ENCODE data around the gene MLF2.

Gene MLF2

GRCh38 chr12:6767353-6768319 is 14.7 kb upstream of the MLF2 start:
- CTCF ChIA-PET: interaction anchor here (0.7 to 8.7 kb wide), 27 partner anchors 8 to 172 kb away, joined by 3 to 222 read pairs (median 5); partner anchors contain the start of genes CDCA3, COPS7A and MLF2
- POLR2A ChIA-PET: interaction anchor here (0.6 to 3.2 kb wide), 15 partner anchors 10 to 298 kb away, joined by 3 to 78 read pairs (median 7); partner anchors contain the start of genes CDCA3, COPS7A, GPR162 and MLF2
- TF ChIP-seq CTCF (IDR thresholded peaks at IDR 0.05; ENCODE audit: insufficient read depth, low read length, missing control alignments): no peak

GRCh38 chr12:6766651-6767349 is 13.9 kb upstream of the MLF2 start:
- H3K4me3 ChIP-seq (ENCODE audit: low read depth, low read length): peak overlapping the region; percentile 93
- no peak for DNase-seq (ENCODE audit: low read depth, low spot score)
- TF ChIP-seq CTCF (IDR thresholded peaks at IDR 0.05; ENCODE audit: insufficient read depth, low read length, missing control alignments): peak; percentile 64
- ChIA-PET CTCF (interaction anchor here (0.7 to 8.7 kb wide), 35 partner anchors 9 to 207 kb away, joined by 3 to 222 read pairs (median 4); partner anchors contain the start of genes CDCA3, COPS7A and MLF2), POLR2A (interaction anchor here (0.6 to 3.2 kb wide), 18 partner anchors 11 to 297 kb away, joined by 3 to 78 read pairs (median 5); partner anchors contain the start of genes CDCA3, COPS7A, GPR162 and MLF2)

More at GRCh38 chr12:6767353-6768319, 14.7 kb upstream of the MLF2 start:
- H3K4me3 ChIP-seq (ENCODE audit: low read depth, low read length): peak overlapping the region; percentile 93
- no peak for DNase-seq (ENCODE audit: low read depth, low spot score)

DNA sequence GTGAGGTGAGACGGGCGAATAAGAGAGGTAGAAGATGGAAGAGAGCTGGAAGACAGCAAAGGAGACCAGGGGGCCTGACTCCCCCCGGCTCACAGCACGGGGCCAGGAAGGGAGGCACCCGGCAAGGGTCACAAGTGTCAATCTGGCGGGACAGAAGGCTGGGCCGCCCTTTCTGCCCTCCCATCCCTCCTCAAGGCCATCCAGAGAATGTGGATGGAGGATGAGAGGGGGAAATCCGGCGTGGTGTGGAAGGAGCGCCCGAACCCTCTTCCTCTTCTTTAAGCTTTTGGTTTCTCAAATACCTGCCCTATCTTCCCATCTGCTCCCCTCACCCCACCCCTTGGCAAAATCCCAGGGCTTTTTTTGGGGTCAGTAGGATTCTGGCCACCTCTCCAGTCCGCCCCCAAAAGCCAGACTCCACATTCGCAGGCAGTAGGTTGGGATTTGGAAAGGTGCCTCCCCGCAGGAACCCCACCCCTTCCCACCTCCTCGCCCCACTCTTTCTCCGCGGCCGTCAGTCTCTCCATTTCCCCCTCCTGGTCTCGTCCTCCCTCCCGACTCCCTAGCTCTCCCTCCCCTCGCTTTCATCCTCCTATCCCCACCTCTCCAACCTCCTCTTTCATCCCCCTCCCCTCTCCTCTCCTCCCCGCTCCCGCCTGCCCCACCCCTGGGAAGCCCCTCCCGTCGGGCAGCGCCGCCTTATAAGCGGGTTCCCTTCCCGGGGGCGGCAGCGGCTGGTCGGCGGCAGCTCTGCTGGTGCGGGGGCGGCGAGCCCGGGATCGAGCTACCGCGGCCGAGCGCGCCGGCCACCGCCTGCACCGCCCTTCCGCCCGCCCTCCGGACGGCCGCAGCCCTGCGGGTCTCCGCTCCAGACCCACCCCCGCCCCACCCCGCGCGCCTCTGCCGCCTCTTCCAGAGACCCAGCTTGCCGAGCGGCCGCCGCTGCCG is 13.0 kb upstream of the MLF2 start, which contains the start of gene PTMS:
TSS of gene PTMS (plus strand) at position 730 of the 948 bp plus-strand sequence. CDS start 343 bp downstream, outside the sequence.
- CTCF ChIA-PET: interaction anchor here (0.6 to 8.7 kb wide), 32 partner anchors 8 to 207 kb away, joined by 3 to 222 read pairs (median 4); partner anchors contain the start of genes CD4, CDCA3, COPS7A and MLF2
- no peak for DNase-seq (ENCODE audit: low read depth, low spot score)

GRCh38 chr12:6765048-6765633 is 12.2 kb upstream of the MLF2 start:
- ChIA-PET POLR2A (interaction anchor here (1.1 to 3.2 kb wide), 4 partner anchors 12 to 178 kb away, joined by 3 to 78 read pairs (median 11); partner anchors contain the start of genes CDCA3, MLF2 and USP5), CTCF (interaction anchor here (1.5 to 8.7 kb wide), 8 partner anchors 14 to 144 kb away, joined by 3 to 222 read pairs (median 9); partner anchors contain the start of gene MLF2)
- H3K4me3 ChIP-seq (ENCODE audit: low read depth, low read length): peak overlapping the region; percentile 93
- no peak for DNase-seq (ENCODE audit: low read depth, low spot score)
- TF ChIP-seq CTCF (IDR thresholded peaks at IDR 0.05; ENCODE audit: insufficient read depth, low read length, missing control alignments): no peak

More for the DNA sequence above, 13.0 kb upstream of the MLF2 start, which contains the start of gene PTMS:
- TF ChIP-seq CTCF (IDR thresholded peaks at IDR 0.05; ENCODE audit: insufficient read depth, low read length, missing control alignments): no peak
- H3K4me3 ChIP-seq (ENCODE audit: low read depth, low read length): peak within 1 kb of the TSS; percentile 93
- POLR2A ChIA-PET: interaction anchor here (0.6 to 3.2 kb wide), 19 partner anchors 8 to 310 kb away, joined by 3 to 78 read pairs (median 5); partner anchors contain the start of genes CDCA3, COPS7A, GPR162 and MLF2
